ENCODE results near the gene PILRB.
"Not testable (repeated sequence)": the region's sequence is repeated elsewhere in the genome, so short reads cannot be mapped to it uniquely, and the experiment has no call there.

PILRB gene

DNA sequence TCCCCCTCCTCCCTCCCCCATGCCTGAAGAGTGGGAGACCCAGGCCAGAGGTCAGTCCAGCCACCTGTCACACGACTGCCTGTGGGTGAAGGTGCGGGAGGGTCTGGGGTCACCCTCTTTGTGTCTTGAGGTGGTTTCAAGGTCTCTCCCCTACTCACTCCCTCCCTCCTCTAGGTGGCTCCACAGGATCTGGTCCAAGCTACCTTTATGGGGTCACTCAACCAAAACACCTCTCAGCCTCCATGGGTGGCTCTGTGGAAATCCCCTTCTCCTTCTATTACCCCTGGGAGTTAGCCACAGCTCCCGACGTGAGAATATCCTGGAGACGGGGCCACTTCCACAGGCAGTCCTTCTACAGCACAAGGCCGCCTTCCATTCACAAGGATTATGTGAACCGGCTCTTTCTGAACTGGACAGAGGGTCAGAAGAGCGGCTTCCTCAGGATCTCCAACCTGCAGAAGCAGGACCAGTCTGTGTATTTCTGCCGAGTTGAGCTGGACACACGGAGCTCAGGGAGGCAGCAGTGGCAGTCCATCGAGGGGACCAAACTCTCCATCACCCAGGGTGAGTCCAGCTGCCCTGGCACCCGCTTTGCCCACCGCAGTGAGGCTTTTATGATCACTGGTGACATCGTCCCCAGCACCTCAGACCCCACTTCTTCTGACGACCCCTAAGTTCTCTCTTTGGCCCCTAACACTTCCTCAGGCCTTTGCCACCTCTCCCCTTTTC lies 16.1 kb downstream of the PILRB start:
- in situ Hi-C loops (cut with MboI; ENCODE audit: low sequenced_read_pairs), result not testable (repeated sequence)

DNA sequence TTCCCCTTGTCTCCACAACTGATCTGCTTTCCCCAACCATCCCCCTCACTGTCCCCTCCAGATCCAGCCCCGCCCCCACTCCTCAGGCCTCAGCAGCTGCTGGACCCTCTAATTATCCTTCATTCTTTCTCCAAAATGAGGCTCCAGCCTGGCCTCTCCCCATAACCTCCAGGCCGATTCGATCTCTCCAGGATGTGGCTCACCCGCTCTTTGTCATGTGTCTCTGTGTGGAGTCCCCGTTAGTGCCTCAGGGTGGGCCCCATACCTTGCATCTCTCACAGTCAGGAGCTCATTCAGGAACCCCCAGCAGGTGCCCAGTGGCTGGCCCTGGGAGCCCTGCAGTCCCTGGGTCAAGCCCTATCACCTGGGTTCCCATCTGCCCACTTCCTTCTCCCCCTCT lies 16.7 kb downstream of the PILRB start:
- in situ Hi-C loops (cut with MboI; ENCODE audit: low sequenced_read_pairs), result no loop called here

DNA sequence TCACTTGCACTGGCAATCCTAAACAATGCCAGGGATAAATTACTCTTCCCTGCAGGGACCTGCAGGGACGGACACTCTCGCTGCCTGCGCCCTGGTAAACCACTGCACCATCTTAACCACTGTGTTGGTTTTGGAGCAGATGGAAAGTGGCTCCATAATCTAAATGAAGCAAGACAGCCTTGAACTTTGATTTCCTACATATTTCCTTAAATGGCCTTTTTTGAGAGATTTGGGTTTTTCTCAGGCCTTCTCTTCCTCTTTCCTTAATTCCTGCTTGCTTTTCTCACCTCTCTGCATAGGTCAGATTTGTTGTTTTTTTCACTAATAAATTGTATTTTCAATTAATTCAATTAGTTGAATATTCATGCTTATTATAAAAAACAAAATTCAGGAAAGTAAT lies 18.1 kb downstream of the PILRB start:
- in situ Hi-C loops (cut with MboI; ENCODE audit: low sequenced_read_pairs), result no loop called here

DNA sequence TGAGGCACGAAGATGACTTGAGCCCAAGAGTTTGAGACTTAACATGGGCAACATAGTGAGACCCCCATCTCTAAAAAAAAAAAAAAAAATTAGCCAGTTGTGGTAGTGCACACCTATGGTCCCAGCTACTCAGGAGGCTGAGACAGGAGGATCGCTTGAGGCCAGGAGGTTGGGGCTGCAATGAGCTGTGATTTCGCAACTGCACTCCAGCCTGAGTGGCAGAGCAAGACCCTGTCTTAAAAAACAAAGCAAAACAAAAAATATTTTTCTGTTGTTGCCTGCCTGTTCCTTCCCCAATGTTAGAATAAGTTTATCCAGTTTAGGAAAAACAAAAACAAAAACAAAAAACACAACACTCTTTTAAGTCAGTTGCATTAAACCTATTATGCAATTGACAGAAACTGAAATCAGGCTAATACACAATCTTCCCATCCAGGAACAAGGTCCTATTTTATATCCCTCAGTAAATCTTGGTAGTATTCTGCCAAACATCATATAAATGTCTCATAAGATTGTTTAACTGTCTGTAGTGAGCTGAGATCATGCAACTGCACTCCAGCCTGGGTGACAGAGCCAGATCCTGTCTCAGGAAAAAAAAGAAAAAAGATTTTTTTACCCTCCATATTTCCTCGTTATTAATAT lies 20.3 kb downstream of the PILRB start:
- in situ Hi-C loops (cut with MboI; ENCODE audit: low sequenced_read_pairs), result no loop called here

DNA sequence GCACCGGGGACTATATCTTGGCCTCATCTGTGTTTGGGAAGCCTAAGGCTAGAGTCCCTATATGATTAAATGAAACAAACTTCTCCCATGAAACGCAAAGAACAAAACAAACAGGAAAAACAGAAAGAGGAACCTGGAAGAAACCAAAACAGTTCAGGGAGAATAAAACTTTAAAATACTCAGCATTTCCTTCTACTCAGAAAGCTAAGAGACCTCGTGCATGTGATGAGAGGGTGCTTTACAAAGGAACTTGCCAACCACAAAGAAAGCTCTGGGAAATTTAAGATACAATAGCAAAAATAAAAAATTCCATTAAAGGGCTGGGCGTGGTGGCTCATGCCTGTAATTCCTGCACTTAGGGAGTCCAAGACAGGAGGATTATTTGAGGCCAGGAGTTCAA lies 22.3 kb downstream of the PILRB start:
- in situ Hi-C loops (cut with MboI; ENCODE audit: low sequenced_read_pairs), result no loop called here

DNA sequence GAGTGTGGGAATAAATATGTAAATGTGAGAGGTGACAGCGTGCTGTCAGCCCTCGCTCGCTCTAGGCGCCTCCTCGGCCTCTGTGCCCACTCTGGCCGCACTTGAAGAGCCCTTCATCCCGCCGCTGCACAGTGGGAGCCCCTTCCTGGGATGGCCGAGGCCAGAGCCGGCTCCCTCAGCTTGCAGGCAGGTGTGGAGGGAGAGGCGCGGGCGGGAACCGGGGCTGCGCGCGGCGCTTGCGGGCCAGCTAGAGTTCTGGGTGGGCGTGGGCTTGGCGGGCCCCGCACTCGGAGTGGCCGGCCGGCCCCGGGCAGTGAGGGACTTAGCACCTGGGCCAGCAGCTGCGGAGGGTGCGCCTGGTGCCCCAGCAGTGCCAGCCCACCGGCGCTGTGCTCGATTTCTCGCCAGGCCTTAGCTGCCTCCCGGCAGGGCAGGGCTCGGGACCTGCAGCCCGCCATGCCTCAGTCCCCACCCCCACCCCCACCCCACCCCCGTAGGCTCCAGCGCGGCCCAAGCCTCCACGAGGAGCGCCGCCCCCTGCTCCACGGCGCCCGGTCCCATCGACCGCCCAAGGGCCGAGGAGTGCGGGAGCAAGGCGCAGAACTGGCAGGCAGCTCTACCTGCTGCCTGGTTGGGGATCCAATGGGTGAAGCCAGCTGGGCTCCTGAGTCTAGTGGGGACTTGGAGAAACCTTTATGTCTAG lies 23.8 kb downstream of the PILRB start:
- in situ Hi-C loops (cut with MboI; ENCODE audit: low sequenced_read_pairs), result not testable (repeated sequence)

DNA sequence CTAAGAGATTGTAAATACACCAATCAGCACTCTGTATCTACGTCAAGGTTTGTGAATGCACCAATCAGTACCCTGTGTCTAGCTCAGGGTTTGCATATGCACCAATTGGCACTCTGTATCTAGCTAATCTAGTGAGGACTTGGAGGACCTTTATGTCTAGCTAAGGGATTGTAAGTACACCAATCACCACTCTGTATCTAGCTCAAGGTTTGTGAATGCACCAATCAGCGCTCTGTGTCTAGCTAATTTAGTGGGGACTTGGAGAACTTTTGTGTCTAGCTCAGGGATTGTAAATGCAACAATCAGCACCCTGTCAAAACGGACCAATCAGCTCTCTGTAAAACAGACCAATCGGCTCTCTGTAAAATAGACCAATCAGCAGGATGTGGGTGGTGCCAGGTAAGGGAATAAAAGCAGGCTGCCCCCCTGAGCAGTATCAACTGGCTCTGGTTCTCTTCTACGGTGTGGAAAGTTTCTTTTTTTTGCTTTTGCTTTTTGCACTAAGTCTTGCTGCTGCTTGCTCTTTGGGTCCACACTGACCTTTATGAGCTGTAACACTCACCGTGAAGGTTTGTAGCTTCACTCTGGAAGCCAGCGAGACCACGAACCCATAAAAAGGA lies 24.4 kb downstream of the PILRB start:
- in situ Hi-C loops (cut with MboI; ENCODE audit: low sequenced_read_pairs), result not testable (repeated sequence)

DNA sequence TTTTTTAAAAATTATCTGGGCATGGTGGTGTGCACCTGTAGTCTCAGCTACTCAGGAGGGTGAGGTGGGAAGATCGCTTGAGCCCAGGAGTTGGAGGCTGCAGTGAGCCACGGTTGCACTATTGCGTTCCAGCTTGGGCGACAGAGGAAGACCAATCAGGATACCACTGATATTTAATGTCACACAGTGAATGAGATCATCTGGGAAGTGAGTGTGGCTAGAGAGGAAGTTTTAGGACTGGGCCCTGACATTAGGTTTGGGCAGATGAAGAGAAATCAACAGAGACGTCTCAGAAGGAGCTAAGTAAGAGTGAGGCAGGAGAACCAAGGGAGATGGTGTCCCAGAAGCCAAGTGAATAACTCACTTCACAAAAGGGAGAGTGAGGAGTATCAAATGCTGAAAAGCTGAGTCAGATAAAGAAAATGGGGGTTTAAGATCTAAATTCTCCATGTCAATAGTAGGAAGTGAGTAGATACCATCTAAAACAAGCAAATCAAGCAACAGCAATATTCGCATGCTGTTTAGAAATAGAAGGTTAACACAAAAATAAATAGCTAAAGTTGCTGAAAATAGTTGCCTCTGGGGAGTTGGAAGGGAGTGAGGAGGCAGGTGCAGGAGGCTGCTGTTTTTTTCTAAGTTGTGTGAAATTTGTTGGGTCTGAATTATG lies 26.8 kb downstream of the PILRB start:
- in situ Hi-C loops (cut with MboI; ENCODE audit: low sequenced_read_pairs), result no loop called here

DNA sequence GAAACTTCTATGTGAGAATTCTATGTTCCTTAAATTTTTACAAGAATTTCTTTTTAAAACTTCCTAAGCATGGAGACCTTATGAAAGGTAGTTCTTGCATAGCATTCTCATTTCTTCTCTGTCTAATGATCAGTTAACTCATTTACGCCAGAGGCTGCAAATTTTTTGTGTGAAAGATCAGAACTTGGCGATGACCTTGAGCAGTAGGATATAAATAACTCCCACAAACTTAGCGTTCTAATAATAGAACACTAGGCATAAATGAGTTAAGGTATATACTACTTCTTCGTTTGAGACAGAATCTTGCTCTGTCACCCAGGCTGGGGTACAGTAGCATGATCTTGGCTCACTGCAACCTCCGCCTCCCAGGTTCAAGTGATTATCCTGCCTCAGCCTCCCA lies 29.0 kb downstream of the PILRB start:
- in situ Hi-C loops (cut with MboI; ENCODE audit: low sequenced_read_pairs), result no loop called here

DNA sequence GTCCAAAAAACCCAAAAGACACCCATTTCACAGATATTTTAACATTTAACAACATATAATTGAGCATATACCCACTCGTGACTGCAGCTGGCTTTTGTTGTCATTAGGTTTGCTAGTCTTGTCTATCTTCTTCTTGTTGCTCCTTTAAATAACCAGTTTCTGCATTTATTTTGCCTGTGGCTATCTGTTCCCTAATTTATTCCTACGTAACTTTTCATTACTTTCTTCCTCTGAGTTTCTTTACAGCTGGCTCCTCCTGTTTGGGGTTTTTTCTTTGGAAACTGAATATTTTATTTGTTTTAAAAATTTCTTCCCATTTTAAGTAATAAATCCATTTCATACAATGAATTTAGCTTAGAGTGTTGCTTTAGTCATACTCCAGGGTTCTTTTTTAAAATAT lies 29.8 kb downstream of the PILRB start:
- in situ Hi-C loops (cut with MboI; ENCODE audit: low sequenced_read_pairs), result no loop called here

DNA sequence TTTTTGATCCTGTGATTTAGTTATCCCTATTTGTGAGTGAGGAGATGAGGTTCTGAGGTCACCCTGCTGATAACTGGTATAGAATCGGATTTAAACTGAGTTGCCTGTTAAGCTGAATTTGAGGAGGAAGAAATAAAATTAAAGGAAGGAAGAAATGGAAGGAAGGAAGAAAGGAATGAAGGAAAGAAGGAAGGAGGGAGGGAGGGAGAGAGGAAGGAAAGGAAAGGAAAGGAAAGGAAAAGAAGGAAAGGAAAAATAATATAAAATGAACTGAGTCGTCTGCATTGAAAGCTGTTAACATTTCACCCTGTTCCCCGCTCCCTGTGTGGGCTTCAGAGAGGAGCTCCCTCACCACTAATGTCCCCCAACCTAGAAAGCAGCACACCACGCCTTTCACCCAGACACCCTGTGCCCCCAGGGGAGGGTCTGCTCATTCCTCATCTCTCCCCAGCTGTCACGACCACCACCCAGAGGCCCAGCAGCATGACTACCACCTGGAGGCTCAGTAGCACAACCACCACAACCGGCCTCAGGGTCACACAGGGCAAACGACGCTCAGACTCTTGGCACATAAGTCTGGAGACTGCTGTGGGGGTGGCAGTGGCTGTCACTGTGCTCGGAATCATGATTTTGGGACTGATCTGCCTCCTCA lies 31.6 kb downstream of the PILRB start:
- in situ Hi-C loops (cut with MboI; ENCODE audit: low sequenced_read_pairs), result no loop called here

DNA sequence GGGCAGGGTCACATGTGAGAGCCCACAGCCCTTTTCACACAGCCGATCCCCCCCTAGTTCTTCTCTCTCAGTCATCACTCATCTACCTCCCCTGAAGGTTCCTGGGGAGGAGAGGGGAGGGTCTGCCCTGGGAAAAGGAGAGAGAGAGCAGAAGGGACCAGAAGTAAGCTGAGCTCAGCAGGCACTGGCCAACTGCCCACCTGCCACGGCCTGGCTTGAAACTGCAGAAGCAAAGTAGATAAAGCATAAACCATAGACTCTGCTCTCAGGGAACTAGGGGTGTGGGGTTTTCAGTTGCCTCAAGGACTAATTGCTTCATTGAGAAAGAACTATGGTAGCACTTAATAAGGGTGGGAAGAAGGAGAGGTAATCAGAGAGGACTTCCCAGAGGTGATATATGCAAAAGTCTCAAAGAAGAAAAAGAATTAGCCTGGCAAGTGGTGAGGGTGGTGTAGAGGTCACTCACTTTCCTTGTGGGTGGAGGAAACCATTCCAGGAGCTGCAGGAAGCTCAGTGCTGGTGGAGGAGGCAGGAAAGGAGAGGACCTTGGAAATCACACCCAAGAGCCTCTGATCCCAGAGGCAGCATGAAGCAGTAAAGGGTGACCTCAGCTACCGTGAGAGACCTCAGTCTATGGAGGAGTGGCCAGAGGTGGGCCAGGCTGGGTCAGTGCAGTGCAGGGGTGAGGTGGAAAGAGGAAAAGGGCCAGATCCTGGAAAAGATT lies 32.5 kb downstream of the PILRB start:
- in situ Hi-C loops (cut with MboI; ENCODE audit: low sequenced_read_pairs), result no loop called here

DNA sequence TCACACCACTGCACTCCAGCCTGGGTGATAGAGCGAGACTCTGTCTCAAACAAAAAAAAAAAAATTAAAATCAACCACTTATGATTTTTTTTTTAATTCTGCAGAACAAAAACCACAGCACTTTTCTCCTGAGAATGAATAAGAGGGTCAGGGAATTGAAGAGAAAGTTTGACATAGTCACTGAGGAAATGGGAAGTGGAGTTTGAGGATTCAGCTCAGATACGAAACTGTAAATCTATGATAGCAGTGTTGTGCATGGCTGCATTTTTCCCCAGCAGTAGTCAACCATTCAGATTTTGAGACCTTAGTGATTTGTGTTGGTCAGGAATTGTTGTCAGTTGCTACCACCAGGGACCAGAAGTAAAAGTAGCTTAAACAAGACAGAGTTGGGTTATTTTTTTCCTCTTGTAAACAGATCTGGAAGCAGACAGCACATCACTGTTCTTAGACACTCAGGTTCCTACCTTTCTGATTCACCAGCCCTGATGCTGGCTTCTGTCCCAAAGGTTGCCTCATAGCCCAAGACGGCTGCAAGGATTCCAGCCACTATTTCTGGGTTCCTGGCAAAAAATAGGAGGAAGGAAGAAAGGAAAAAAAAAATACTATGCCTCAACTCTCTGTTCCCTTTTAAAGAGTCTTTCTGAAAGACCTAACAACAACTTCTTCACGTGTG lies 35.5 kb downstream of the PILRB start:
- in situ Hi-C loops (cut with MboI; ENCODE audit: low sequenced_read_pairs), result no loop called here

DNA sequence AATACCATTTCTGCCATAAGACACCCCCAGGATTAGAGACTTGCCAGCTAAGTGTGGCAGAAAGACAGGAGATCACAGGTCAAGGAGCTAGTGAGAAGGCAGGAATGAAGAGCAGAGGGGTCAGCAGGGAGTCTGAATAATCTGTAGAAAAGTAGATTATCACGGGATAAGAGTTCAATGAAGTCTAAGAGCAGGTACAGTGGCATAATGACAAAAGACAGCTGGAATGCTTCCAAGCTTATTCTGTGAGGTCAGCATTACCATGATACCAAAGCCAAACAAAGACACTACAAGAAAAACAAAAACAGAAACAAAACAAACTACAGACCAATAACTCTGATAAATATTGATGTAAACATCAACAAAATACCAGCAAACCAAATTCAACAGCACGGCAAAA lies 36.2 kb downstream of the PILRB start:
- in situ Hi-C loops (cut with MboI; ENCODE audit: low sequenced_read_pairs), result no loop called here

DNA sequence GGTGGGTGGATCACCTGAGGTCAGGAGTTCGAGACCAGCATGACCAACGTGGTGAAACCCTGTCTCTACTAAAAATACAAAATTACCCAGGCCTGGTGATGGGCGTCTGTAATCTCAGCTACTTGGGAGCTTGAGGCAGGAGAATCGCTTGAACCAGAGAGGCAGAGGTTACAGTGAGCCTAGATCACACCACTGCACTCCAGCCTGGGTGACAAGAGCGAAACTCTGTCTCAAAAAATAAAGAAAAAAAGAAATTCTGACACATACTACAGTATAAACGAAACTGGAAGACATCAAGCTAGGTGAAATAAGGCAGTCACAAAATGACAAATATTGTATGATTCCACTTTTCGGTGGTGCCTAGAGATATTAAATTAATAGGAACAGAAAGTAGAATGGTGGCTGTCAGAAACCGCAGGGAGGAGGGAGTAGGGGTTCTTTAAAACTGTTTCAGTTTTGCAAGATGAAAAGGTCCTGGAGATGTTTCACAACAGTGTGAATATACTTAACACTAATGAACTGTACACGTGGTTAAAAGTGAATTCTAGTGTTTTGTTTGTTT lies 38.6 kb downstream of the PILRB start:
- in situ Hi-C loops (cut with MboI; ENCODE audit: low sequenced_read_pairs), result no loop called here

DNA sequence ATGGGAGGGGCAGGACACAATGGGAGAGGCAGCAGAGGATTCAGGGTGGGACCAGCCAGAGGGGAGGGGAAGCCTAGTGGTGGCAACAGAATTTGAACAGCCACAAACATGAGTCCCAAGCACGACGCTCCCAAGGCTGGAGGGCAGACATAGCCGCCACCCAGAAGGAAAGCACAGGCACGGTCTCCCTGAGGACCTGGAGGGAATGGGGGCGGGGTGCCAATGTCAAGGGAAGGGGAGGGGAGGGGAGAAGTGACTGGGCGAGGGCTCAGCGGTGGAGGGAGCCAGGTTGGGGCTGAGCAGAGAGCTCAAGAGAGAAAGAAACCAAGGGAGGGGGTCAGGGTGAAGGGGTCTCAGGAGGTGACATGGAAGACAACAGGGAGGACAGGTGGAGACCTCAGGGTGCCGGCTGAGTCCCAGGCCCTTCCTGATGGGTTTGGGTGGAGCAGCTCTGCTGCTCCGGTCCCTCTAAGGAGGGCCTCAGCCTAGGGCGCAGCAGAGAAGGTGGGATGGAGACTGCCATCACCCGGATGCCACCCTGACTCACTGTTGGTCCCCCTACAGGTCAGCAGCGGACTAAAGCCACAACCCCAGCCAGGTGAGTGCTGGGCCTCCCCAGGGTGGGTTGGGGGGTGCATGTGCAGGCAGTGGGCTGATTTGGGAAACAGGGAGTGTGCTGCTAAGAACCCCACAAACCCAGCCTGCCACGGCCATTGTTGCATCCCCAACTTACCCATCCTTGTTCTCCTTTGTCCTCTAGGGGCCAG lies 39.6 kb downstream of the PILRB start:
- in situ Hi-C loops (cut with MboI; ENCODE audit: low sequenced_read_pairs), result no loop called here

DNA sequence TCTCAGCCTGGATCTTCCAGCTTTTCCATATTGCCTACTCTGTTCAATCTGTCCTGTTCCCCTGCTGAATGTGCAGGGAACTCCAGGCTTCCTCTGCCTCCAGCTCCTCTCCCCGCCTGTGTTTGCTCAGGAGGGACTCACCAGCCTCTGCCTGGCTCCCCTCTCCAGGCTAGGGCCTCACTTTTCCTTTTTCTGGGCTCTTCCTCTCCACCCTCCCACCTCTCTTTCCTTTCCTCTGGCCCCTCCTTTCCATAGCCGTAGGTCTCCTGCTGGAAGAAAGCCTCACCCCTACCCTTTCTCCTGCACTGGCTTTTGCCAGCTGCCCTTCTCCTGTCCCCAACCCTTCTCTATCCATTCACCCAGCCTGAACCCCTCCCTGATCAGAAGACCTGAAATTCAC lies 40.3 kb downstream of the PILRB start:
- in situ Hi-C loops (cut with MboI; ENCODE audit: low sequenced_read_pairs), result no loop called here

DNA sequence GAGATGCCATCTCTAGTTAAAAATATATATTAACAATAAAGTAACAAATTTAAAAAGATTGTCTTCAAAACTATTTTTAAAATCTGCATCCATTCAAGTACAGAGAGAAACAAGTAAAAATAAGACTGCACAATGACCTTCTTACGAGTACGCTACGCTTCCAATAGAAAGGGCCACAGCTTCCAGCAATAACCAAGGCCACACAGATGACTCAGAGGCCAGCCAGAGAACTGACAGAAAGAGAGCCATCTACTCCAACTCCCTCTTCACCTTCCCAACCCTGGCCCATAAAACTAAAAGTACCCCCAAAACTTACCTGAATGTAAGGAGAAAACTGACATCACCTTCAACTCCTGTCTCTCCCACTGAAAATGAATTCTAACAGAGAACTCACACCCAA lies 42.1 kb downstream of the PILRB start:
- in situ Hi-C loops (cut with MboI; ENCODE audit: low sequenced_read_pairs), result no loop called here
